Activated naive CD8-positive, alpha-beta T cell treated with anti-CD3 and anti-CD28 coated beads, Interleukin-2, amount 50 U/mL, for 16 hours (primary cell): Measurements from ENCODE around the gene PRPF6.

Source experiments
- DNase-seq: peaks from one replicate; pipeline ENCODE4 v3.0.0-alpha.2; 2020; ENCODE audit warnings: low read depth, low spot score

PRPF6 gene

GRCh38 chr20:63980806-63981728, at the start of gene PRPF6:
Gene PRPF6, plus strand, starts transcription at chr20:63981132. Its CDS starts 114 bp downstream, at chr20:63981246.
- peak; percentile 89 for DNase-seq

GRCh38 chr20:63931735-63932134, 49.2 kb upstream of the PRPF6 start:
- DNase-seq: no peak

GRCh38 chr20:63932606-63933160, 48.2 kb upstream of the PRPF6 start:
- no peak for DNase-seq

GRCh38 chr20:63933646-63934045, 47.3 kb upstream of the PRPF6 start:
- no peak for DNase-seq

GRCh38 chr20:63934271-63935068, 46.5 kb upstream of the PRPF6 start:
- no peak for DNase-seq

GRCh38 chr20:63935447-63935846, 45.5 kb upstream of the PRPF6 start:
- DNase-seq: no peak

GRCh38 chr20:63937596-63937995, 43.3 kb upstream of the PRPF6 start:
- DNase-seq: no peak

- no peak for DNase-seq
These were observed 41.6 kb upstream of the PRPF6 start for GRCh38 chr20:63939061-63939935.

- no peak for DNase-seq
These were observed 40.9 kb upstream of the PRPF6 start for GRCh38 chr20:63940071-63940471.

- no peak for DNase-seq
These were observed 40.3 kb upstream of the PRPF6 start for GRCh38 chr20:63940472-63941266.

GRCh38 chr20:63941282-63942081, 39.5 kb upstream of the PRPF6 start:
- DNase-seq: no peak

- DNase-seq: no peak
These were observed 38.5 kb upstream of the PRPF6 start for GRCh38 chr20:63942250-63942951.

- no peak for DNase-seq
These were observed 37.7 kb upstream of the PRPF6 start for GRCh38 chr20:63942969-63943807.

GRCh38 chr20:63943808-63944077, 37.2 kb upstream of the PRPF6 start:
- DNase-seq: no peak

- DNase-seq: no peak
These were observed 36.6 kb upstream of the PRPF6 start for GRCh38 chr20:63944078-63944941.

GRCh38 chr20:63945031-63945658, 35.8 kb upstream of the PRPF6 start:
- no peak for DNase-seq
